GM19438 (cell line): ENCODE results near the gene MTMR4.
"Not testable (repeated sequence)": the region's sequence is repeated elsewhere in the genome, so short reads cannot be mapped to it uniquely, and the experiment has no call there.

Experiments used
- ATAC-seq: cut with Tn5 transposase; IDR thresholded peaks from one replicate; pipeline ENCODE4 v1.9.1; 2021; ENCODE audit warnings: low read depth; ENCODE audit not compliant: unreplicated experiment

Gene MTMR4

DNA sequence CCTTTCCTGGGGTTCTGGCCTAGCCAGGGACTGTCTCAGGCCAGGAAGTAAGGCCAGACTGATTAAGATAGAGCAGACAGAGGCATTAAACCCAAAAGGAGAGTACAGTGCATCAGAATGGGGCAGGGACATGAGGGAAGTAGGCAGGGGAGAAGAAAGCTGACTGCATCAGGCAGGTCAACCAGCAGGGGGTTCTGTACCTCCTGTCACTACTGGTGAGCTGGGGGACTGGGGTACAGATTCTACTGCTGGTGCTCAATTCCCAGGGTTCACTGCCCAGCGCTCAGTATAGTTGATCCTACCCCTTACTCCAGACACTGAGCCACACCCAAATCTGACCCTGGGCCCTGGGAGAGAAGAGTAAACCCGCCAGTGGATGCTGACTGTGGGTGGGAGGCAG lies 12.9 kb upstream of the MTMR4 start:
- ATAC-seq, result no peak

DNA sequence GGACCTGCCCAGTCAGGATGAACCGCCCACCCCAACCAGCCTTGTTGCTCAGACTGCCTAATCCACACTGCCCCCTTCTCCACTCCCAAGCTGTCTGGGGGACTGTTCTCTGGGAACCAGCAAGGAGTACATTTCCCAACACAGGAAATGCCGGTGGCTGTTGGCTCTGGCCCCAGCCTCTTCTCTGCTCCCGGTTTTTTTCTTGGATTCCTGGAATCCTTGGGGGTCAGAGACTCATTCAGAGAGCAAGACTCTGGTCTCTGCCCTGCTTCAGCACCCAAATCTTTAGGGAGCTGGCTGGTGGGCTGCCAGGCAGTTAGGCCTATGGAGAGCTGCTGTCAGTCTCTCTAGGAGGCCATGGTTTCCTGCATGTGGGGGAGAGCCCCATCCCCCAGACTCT lies 10.8 kb upstream of the MTMR4 start:
- ATAC-seq, result no peak

DNA sequence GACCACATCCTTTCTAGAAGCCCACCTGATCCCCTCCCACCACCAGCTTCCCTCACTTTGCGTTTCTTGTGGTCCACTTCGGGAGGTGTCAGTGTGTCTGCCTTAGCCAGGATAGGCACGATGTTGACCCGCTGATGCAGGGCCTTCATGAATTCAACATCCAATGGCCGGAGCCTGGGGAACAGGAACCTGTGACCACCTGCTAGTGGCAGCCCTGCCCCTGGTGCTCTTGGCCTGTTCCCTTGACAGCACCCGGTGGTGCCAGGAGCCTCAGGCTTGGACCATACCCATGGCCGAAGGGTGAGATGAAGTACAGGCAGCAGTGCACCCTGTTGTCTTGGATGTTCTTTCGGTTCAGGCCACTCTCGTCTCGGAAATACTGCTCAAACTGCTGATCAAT lies 7.2 kb upstream of the MTMR4 start:
- no peak for ATAC-seq

DNA sequence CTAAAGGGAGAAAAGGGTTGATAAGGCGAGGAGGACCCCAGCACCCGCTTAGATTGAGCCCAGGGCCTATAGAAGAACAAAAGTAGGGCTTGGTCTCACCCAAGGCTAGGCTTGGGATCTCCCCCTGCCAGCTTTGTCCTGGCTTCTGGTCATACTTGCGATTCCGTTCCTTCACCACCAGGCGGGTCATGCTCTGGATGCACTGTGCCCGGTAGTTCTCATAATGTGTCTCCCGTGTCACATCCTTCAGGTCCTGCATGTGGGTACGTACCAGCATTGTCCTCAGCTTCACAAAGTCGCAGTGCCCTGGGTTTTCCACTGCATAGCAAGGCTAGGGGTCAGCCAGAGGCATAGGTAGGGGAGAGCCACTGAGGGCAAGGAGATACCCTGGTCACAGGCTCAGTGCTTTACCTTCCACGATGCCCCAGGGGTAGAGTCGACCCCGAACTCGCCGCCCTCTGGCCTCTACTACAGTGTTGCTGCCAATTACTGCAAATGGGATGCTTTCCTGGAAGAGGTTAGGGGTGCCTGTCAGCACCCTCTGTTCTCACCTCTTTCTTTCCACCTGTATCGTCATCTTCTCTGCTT lies 6.5 kb upstream of the MTMR4 start:
- ATAC-seq, result no peak

DNA sequence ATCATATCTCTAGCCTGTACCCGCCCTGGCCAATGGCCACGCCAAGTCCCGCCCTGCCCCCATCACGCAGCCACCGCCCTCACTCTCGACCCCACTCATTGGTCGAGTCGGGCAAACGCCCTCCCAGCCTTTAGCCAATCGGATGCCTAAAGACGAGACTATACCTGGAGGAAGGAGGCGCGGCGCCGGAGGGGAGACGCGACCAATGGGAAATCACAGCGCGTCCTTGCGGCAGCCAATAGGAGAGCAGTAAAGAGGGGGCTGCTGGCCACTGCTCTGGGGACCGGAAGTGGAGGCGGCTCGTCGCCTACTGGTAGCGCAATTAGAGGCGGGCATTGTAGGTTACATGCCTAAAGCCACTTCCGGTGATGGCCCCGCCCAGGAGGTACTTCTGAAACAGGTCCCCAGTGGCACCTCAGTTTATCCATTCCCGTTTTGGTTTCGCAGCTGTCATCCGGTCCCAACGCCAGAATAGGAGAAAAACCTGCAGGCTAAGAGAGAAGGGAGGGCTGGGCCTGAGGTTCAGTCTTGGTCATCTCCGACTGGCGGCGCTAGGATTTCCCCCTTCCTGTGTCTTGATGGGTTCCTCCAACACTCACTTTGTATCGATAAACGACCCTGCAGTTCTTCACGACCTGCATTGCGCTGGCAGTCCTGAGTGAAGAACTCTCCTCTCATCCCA lies 3.6 kb upstream of the MTMR4 start:
- peak; percentile 70 for ATAC-seq

DNA sequence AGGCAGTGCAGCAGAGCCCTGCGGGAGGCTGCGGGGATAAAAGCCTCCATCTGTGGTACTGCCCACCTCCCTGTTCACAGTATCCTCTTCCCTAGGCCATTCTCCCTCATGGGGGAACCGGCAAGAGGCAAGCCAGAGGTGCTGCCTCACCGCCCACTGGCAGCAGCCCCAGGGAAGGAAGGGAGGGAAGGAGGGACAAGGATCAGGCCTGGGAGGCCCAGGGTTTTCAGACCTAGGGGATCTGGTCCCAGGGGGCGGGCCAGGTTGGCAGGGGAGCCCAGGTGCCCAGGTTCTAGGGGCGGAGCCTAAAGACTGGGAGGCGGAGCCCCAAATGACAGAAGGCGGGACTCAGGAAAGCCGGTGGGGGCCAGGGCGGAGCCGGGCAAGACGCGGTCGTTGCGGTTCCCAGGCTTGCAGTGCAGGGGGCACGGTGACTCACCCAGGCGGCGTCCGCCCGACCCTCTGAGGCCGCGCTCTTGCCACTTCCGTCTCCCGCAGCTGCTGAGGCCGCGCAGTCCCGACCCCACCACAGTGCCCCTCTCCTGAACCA lies 3.0 kb upstream of the MTMR4 start:
- ATAC-seq, result no peak

DNA sequence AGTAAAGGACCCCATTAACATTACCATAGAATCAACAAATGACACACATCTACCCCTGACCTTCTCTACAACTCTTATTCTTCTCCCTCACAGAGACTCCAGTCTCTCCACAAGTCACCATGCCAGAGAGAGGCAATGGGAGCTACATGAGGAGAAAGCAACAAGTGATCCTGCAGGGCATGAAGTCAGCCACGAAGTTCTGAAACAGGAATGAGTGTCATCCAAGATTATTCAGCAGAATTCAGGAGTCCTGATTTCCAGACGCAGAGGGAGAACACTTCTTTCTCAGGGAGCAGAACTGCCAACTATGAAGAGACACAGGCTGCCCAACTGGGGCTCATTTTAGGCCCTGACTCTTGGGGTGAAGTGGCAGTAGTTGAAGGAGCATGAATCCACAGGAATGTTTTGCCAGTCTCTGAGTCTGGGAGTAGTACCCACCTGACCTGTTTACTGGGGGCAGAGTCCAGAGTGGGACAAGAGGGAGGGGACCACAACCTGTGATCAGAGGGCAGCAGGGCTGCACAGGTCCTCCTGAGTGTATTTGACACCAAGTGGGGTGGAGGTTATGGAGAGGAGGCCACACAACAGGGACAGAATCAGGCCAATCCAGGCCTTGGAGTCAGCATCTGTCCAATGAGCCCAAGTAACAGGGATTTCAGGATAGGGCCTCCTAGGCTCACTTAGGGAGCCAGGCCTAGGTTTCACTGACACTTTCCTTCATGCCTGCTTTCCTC lies 2.4 kb upstream of the MTMR4 start:
- no peak for ATAC-seq

DNA sequence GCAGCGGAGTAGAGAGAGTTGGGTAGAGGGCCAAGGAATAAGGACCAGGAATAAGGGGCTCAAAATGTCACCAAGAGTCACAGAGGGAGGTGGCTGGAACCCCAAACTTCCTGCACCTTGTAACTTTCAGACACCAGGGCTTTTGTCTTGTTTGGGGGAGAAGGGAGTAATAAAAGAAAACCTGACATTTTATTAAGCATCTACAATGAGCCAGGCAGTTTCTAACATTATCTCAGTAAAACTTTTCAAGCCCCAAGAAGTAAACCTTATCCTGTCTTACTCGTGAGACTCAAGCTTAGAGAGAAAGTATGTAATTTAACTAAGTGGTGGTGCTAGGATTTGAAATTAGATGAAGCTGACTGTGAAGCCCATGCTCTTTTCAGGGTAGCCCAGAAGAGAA lies 848 bp upstream of the MTMR4 start:
- ATAC-seq, result no peak

DNA sequence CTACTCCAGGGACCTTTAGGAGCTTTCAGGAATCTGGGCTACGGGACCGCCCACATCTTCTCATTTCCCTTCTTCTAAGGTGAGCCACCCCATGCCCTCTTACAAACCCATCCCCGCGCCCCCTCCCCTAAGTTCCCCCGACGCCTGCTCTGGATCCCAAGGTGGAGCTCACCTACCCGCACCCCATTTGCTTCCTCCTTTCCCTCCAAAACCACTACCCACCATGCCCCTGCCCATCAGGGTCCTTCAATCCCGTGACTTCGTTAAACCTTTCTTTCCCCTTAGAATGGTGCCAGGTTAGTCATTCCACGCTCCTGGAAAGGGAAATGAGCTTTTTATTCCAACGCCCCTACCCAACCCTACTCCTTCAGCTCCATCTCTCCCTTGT lies 326 bp upstream of the MTMR4 start:
- no peak for ATAC-seq

DNA sequence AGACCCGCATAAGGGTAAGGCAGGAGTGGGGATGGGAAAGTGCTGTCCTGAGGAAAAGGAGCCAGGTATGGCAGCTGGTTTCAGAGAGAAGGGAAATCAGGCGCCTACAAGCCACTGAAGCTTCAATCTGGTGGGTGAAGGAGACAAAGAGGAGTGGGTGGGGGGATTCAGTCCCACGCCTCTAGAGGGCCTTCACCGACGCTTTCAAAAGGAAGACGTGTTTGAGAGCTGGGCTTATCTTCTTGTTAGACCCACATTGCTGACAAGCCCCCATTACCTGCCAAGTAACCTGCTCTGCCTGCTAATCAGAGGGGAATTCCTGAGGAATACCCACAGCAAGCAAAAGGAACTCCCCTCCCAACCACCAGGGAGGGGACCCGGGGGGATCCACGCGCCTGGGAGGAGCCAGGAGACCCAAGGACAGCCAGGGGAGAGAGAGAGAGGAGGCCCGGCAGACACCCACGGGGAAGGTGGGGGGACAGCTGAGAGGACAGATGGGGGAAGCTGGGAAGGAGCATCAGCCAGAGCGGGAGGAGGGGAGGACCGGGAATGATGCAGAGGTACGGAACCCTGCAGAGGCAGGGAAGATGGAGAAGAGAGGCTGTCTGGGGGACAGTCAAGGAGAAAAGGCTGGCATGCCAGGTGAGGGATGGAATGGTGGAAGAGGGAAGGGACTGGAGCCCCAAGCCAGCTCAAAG lies 1.0 kb downstream of the MTMR4 start:
- no peak for ATAC-seq

DNA sequence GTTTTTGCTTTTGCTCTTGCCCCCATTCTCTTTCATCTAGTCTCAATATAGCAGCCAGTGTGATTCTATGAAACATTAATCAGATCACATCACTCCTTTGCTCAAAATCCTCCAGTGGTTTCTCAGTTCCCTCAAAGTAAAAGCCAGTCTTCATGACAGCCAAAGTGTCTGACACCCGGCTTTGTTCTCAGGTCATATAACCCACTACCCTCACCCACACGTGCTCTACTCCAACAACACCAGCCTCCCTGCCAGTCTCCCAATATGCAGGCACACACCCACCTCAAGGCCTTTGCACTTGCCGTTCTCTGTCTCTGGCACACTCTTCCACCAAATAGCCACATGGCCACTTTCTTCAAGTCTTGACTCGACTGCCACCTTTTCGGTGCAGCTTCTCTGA lies 4.4 kb downstream of the MTMR4 start:
- ATAC-seq, result no peak

DNA sequence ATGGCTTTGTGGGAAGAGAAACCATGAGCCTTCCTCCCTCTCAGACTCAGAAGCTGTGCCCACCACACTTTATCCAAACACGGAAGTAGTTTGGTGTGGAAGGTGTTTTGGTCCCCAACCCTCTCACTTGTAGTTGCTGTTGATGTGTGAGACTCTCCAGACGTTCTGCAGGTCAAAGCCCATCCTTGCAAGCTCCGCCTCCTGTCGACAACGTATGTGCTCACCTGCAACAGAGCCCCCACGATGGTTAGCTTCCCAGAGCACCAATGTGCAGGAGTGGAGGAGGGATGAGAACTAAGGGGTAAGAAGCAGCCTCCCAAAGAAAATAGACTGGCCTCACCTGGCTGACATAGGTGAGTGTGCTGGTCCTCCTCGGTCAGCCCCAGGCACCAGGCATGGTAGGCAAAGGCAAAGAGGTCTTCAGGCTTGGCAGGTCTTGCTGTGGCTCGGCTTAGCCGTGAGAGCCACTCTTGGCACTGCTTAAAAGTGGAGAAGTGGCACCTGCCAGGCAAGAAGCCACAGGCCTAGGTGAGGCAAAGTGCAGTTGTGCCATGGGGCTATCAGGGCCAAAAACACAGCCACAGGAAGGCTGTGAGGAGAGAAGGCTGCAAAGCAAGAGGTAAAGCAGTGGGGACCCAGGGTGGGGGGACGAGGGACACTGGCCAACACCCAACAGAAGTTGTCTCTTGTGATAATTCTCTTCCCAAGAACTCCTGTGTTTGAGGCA lies 5.9 kb downstream of the MTMR4 start:
- no peak for ATAC-seq

DNA sequence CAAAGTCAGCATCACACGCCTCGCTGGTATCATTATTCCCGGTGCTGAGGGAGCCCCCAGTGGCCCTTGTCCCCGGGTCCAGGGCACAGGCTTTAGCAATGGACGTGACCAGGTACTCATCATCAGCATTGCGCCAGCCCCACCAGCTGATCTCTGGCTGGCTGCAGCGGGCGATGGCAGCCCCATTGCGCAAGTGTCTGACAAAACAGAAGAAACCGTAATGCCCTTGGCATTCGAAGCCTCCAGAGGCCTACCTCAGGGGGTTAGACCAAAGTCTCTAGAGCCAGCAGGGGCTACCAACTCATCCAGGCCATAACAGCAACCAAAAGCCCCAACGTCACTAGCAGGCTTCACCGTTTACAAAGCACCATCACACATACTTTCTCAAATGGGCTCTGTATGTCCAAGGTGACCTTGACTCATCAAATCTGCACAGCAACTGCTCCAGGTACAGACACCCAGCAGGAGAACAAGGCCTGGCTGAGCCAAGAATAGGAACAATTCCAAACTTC lies 7.3 kb downstream of the MTMR4 start:
- ATAC-seq, result no peak

DNA sequence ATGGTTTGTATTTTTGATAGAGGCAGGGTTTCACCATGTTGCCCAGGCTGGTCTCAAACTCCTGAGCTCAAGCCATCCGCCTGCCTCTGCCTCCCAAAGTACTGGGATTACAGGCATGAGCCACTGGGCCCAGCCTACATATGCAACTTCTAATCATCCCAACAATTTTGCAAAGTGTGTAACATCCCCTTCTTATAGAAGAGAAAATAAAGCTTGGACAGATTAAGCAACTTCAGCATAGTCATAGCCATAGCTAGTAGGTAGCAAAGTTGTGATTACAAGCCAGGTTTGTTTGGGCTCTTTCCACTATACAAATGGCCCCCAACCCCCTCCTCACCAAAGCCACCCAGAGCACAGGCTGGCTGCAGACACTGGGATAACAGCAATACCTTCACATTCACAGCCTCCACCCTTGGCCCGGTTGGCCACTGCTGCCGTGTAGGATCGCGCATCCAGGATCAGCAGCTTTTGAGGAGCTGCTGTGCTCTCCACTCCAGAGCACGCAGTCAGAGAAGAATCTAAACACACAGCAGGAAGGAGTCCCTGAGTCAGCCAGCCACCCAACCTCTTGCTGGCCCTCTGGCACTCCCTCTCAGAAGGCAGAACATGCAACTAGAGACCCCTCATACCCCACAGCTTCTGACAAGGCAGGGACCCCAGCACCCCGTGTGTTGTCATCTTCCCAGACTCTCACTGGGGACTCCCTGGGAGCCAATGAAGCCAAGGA lies 7.9 kb downstream of the MTMR4 start:
- ATAC-seq, result no peak

DNA sequence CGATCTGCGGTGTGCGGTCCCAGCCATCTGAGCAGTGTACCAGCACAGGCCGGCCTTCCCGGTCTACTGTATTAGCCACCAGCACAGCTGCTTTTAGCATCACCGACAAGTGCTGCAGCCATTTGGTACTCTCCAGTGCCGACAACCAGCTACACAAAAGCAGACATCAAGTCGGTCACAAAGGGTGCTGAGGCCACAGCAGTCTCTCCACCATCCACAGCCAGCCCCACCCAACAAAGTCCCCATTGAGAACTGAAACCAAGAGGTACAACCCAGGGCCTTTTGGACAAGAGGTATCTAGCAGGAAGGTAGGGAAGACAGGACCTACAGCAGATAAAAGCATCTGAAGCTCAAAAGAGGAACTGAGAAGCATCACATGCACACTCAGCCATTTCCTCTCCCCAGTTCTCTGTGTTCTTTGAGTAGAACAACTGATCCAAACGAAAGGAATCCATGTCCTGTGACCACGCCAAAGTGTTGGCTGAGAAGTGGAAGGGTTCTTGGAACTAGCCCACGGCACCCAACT lies 9.5 kb downstream of the MTMR4 start:
- peak; percentile 89 for ATAC-seq

DNA sequence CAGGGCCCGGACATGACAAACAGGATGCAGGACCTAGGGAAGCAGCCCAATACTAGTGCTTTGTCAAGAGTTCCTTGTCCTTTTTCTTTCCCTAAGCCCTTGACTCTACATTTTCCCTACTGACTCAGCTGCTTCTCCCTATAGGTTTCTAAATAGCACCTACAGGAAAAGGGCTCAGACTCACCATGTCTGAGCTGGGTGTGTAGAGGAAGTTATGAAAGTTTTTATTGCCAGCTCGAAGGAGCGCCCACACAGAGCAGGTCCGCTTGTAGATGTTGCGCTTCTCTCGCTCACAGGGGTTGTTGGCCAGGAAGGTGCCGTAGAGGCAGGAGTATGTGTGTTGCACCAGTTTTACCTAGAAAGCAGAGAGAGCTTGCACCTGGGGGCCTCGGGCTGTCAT lies 10.6 kb downstream of the MTMR4 start:
- ATAC-seq, result no peak

DNA sequence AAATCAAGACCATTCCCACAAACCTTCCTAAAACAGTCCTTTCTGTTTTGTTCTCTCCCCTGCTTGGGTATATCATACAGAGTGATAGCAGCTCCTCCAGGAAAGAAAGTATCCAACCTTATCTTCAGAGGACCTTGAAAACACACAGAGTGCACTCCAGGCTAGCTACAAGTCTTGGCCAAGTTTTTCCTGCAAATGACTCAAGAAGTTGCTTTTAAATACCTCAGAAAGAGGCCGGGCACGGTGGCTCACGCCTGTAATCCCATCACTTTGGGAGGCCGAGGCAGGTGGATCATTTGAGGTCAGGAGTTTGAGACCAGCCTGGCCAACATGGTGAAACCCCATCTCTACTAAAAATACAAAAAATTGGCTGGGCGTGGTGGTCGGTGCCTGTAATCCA lies 11.3 kb downstream of the MTMR4 start:
- ATAC-seq, result not testable (repeated sequence)

DNA sequence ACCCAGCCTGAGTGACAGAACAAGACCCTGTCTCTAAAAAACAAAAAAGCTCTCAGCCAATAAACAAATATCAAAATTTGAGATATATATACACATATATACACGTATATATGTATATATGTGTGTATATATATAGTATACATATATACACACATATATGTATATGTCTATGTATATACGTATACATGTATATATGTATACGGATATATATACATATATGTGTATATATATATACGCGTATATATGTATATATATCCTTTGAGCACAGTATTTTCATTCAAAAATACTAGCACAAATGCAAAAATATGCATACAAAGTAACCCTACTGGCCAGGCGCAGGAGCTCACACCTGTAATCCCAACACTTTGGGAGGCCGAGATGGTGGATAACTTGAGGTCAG lies 13.0 kb downstream of the MTMR4 start:
- no peak for ATAC-seq

DNA sequence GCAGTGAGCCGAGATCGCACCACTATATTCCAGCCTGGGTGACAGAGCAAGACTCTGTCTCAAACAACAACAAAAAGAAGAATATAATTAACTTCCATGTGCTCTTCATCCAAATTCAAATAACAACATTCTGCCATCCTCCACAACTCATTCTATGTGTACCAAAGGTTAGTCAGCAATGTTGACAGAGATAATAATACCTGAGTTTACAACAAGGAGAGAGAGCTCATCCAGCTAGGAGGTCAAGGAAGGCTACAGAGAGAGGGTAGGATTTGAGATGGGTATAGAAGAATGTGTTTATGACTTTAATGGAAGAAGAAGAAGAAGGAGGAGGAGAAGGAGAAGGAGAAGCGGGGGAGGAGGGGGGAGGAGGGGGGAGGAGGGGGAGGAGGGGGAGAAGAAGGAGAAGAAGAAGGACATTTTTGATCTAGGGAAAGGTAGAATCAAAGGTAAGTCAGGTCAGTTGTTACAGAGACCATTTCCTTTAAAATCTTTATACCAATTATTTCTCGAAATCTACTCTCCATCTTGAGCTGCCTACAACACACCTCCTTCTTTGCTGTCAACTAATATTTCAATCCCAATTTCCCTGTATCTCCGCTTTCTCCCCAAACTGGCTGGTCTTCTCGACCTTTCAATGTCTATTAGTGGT lies 16.1 kb downstream of the MTMR4 start:
- ATAC-seq, result no peak
